ENCODE results near the gene RETSAT.

RETSAT gene

GRCh38 chr2:85307527-85307897 is 46.8 kb downstream of the RETSAT start:
- Histone ChIP-seq H2AFZ (ENCODE audit: low read length) (peak overlapping the region; percentile 86; the same call in 1 of the 2 replicates), H3K4me1 (ENCODE audit: insufficient read depth, low read length, poor library complexity, severe bottlenecking) (peaks cover 16% of the 10 kb centered on the region), H3K4me3 (ENCODE audit: low read length, poor library complexity, severe bottlenecking) (peak overlapping the region; percentile 67), H3K36me3 (ENCODE audit: insufficient read depth, low read length) (no peaks in the 10 kb centered on the region), H3F3A (ENCODE audit: low read depth) (no peaks in the 10 kb centered on the region), H3K9me3 (ENCODE audit: insufficient read depth, low read depth, low read length) (no peaks in the 10 kb centered on the region), H3K79me2 (ENCODE audit: insufficient read depth, low read length) (no peaks in the 10 kb centered on the region), H4K20me1 (ENCODE audit: insufficient read depth, low read length, poor library complexity, severe bottlenecking) (no peaks in the 10 kb centered on the region), H3K9me2 (replicated peaks; ENCODE audit: low read depth, low read length) (no peaks in the 10 kb centered on the region), H3K27me3 (ENCODE audit: insufficient read depth, low read length, poor library complexity, severe bottlenecking) (no peaks in the 10 kb centered on the region), H3K4me2 (ENCODE audit: low read depth, low read length, poor library complexity, severe bottlenecking) (peak overlapping the region; percentile 71), H3K9ac (ENCODE audit: low read depth, low read length, poor library complexity, severe bottlenecking) (peak overlapping the region; percentile 55)
- TF ChIP-seq EZH2phosphoT487 (IDR thresholded peaks at IDR 0.05; ENCODE audit: borderline replicate concordance): no peak
- no peak for TF ChIP-seq CTCF (conservative IDR thresholded peaks at IDR 0.05; ENCODE audit: low read length)

DNA sequence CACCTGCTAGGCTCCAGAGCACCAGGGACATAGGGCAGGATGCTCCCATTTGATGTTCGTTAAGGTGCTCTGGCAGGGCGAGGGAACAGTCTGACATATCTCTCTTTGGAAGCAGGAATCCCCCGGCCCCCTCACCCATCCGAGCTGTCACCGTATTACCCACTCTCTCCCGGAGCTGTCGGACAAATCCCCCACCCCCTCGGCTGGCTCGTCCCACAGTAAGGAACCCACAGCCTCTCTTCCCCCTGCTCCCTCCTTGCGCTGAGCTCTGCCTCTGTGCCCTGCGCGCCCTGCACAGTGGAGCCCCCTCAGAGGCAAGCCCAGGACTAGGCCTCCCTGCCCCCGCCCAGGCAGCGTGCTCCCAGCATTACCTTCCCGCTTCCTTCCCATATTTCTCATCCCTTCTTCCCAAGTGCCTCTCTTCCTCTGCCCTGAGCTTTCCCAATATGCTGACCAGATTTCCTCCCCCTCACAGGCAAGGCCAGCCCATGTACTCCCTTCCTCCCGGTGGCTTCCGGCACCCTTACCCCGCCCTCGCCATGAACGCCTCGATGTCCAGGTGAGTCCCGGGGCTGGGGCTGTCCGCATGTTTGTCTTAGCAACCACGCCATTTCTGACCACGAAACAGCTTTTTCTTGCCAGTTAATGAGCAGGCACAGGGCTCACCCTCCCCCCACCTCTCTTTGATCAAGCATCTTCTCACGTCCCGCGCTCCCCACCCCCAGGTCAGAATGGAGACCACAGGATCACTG is 50.4 kb downstream of the RETSAT start:
- no peaks in the 10 kb centered on the region for H3K79me2 ChIP-seq (ENCODE audit: insufficient read depth, low read length)
- no peaks in the 10 kb centered on the region for H3K27me3 ChIP-seq (ENCODE audit: insufficient read depth, low read length, poor library complexity, severe bottlenecking)
- no peaks in the 10 kb centered on the region for H3K36me3 ChIP-seq (ENCODE audit: insufficient read depth, low read length)
- H2AFZ ChIP-seq (ENCODE audit: low read length): no peak overlapping the region
- no peak overlapping the region for H3K4me2 ChIP-seq (ENCODE audit: low read depth, low read length, poor library complexity, severe bottlenecking)
- H3F3A ChIP-seq (ENCODE audit: low read depth): no peaks in the 10 kb centered on the region
- H3K9ac ChIP-seq (ENCODE audit: low read depth, low read length, poor library complexity, severe bottlenecking): no peak overlapping the region
- peaks cover 11% of the 10 kb centered on the region for H3K4me1 ChIP-seq (ENCODE audit: insufficient read depth, low read length, poor library complexity, severe bottlenecking)
- no peaks in the 10 kb centered on the region for H4K20me1 ChIP-seq (ENCODE audit: insufficient read depth, low read length, poor library complexity, severe bottlenecking)
- no peaks in the 10 kb centered on the region for H3K9me3 ChIP-seq (ENCODE audit: insufficient read depth, low read depth, low read length)
- TF ChIP-seq EZH2phosphoT487 (IDR thresholded peaks at IDR 0.05; ENCODE audit: borderline replicate concordance) (no peak), CTCF (conservative IDR thresholded peaks at IDR 0.05; ENCODE audit: low read length) (no peak)
- H3K9me2 ChIP-seq (replicated peaks; ENCODE audit: low read depth, low read length): no peaks in the 10 kb centered on the region
- no peak overlapping the region for H3K4me3 ChIP-seq (ENCODE audit: low read length, poor library complexity, severe bottlenecking)

GRCh38 chr2:85302121-85302520 is 52.2 kb downstream of the RETSAT start:
- no peaks in the 10 kb centered on the region for H3K9me3 ChIP-seq (ENCODE audit: insufficient read depth, low read depth, low read length)
- H3K27me3 ChIP-seq (ENCODE audit: insufficient read depth, low read length, poor library complexity, severe bottlenecking): no peaks in the 10 kb centered on the region
- no peak overlapping the region for H3K4me2 ChIP-seq (ENCODE audit: low read depth, low read length, poor library complexity, severe bottlenecking)
- H4K20me1 ChIP-seq (ENCODE audit: insufficient read depth, low read length, poor library complexity, severe bottlenecking): no peaks in the 10 kb centered on the region
- no peaks in the 10 kb centered on the region for H3K79me2 ChIP-seq (ENCODE audit: insufficient read depth, low read length)
- no peak overlapping the region for H3K4me3 ChIP-seq (ENCODE audit: low read length, poor library complexity, severe bottlenecking)
- no peaks in the 10 kb centered on the region for H3F3A ChIP-seq (ENCODE audit: low read depth)
- no peaks in the 10 kb centered on the region for H3K9me2 ChIP-seq (replicated peaks; ENCODE audit: low read depth, low read length)
- H3K36me3 ChIP-seq (ENCODE audit: insufficient read depth, low read length): no peaks in the 10 kb centered on the region
- no peak for TF ChIP-seq EZH2phosphoT487 (IDR thresholded peaks at IDR 0.05; ENCODE audit: borderline replicate concordance)
- no peak for TF ChIP-seq CTCF (conservative IDR thresholded peaks at IDR 0.05; ENCODE audit: low read length)
- peaks cover 4% of the 10 kb centered on the region for H3K4me1 ChIP-seq (ENCODE audit: insufficient read depth, low read length, poor library complexity, severe bottlenecking)
- no peak overlapping the region for H3K9ac ChIP-seq (ENCODE audit: low read depth, low read length, poor library complexity, severe bottlenecking)
- H2AFZ ChIP-seq (ENCODE audit: low read length): no peak overlapping the region

Data from Loucy (cell line).